HG03280 (cell line): Measurements from ENCODE around the gene NXPH2.
A peak's percentile ranks its signal among the peaks of the same experiment; 100 is the strongest.

Source experiments
- ATAC-seq: cut with Tn5 transposase; IDR thresholded peaks from one replicate; pipeline ENCODE4 v1.9.1; 2021; ENCODE audit warnings: mild to moderate bottlenecking, moderate library complexity; ENCODE audit not compliant: unreplicated experiment

The NXPH2 gene

GRCh38 chr2:138712212-138712979 lies 67.8 kb downstream of the NXPH2 start:
- ATAC-seq = peak; percentile 89

- ATAC-seq = peak; percentile 14
These were observed 68.4 kb downstream of the NXPH2 start for GRCh38 chr2:138711812-138712211.

- ATAC-seq = no peak
These were observed 71.4 kb downstream of the NXPH2 start for GRCh38 chr2:138708682-138709241.

- ATAC-seq = no peak
These were observed 72.7 kb downstream of the NXPH2 start for GRCh38 chr2:138707392-138708074.

- ATAC-seq = no peak
These were observed 76.9 kb downstream of the NXPH2 start for GRCh38 chr2:138703242-138703641.

- ATAC-seq = no peak
These were observed 79.5 kb downstream of the NXPH2 start for GRCh38 chr2:138700716-138701115.

GRCh38 chr2:138699421-138699820 lies 80.8 kb downstream of the NXPH2 start:
- ATAC-seq = no peak

- ATAC-seq = no peak
These were observed 81.8 kb downstream of the NXPH2 start for GRCh38 chr2:138698428-138698827.

- ATAC-seq = no peak
These were observed 88.5 kb downstream of the NXPH2 start for GRCh38 chr2:138691667-138692066.

GRCh38 chr2:138689705-138690104 lies 90.5 kb downstream of the NXPH2 start:
- ATAC-seq = no peak

GRCh38 chr2:138682163-138682562 lies 98.0 kb downstream of the NXPH2 start:
- ATAC-seq = no peak

GRCh38 chr2:138677221-138677620 lies 103.0 kb downstream of the NXPH2 start:
- no peak for ATAC-seq

GRCh38 chr2:138676619-138677021 lies 103.6 kb downstream of the NXPH2 start:
- ATAC-seq = no peak

- no peak for ATAC-seq
These were observed 108.6 kb downstream of the NXPH2 start for GRCh38 chr2:138671566-138671965.

GRCh38 chr2:138670734-138671133 lies 109.5 kb downstream of the NXPH2 start:
- ATAC-seq = no peak

- no peak for ATAC-seq
These were observed 114.3 kb downstream of the NXPH2 start for GRCh38 chr2:138665937-138666336.

GRCh38 chr2:138658187-138658894 lies 121.8 kb downstream of the NXPH2 start:
- no peak for ATAC-seq

- ATAC-seq = no peak
These were observed 126.0 kb downstream of the NXPH2 start for GRCh38 chr2:138654146-138654545.

- ATAC-seq = no peak
These were observed 127.8 kb downstream of the NXPH2 start for GRCh38 chr2:138652378-138652777.

GRCh38 chr2:138649571-138649970 lies 130.6 kb downstream of the NXPH2 start:
- ATAC-seq = no peak

- no peak for ATAC-seq
These were observed 131.6 kb downstream of the NXPH2 start for GRCh38 chr2:138648606-138649005.
